DOHH2 (cell line): ENCODE data around the gene CRX.
"Not testable (repeated sequence)": the region's sequence is repeated elsewhere in the genome, so short reads cannot be mapped to it uniquely, and the experiment has no call there.

ENCODE experiments used
- EZH2phosphoT487 ChIP-seq: fragments of 200-600 bp; sonication (generic); IDR thresholded peaks from 2 replicates; pipeline ENCODE4 v1.6.1; 2017; ENCODE audit warnings: borderline replicate concordance, mild to moderate bottlenecking, antibody characterized with exemption, low read length, moderate library complexity, mixed read lengths
- TF ChIP-seq, protein P1 (sequence below): fragments of 200-600 bp; sonication (generic); IDR thresholded peaks from one replicate; pipeline ENCODE4 v1.5.1; 2014; ENCODE audit warnings: antibody characterized with exemption, mild to moderate bottlenecking, low read depth, low read length; ENCODE audit not compliant: poor library complexity, severe bottlenecking

DNA sequence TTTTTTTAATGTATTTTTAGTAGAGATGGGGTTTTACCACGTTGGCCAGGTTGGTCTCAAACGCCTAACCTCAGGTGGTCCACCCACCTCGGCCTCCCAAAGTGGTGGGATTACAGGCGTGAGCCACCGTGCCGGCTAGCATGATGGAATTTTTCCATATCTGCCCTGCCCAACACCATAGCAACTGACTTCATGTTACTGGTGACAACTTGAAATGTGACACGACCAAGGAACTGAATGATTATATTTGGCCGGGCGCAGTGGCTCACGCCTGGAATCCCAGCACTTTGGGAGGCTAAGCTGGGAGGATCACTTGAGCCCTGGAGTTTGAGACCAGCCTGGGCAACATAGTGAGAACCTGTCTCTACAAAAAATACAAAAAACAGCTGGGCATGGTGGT, 34.4 kb upstream of the CRX start:
- TF ChIP-seq, protein P1, sequence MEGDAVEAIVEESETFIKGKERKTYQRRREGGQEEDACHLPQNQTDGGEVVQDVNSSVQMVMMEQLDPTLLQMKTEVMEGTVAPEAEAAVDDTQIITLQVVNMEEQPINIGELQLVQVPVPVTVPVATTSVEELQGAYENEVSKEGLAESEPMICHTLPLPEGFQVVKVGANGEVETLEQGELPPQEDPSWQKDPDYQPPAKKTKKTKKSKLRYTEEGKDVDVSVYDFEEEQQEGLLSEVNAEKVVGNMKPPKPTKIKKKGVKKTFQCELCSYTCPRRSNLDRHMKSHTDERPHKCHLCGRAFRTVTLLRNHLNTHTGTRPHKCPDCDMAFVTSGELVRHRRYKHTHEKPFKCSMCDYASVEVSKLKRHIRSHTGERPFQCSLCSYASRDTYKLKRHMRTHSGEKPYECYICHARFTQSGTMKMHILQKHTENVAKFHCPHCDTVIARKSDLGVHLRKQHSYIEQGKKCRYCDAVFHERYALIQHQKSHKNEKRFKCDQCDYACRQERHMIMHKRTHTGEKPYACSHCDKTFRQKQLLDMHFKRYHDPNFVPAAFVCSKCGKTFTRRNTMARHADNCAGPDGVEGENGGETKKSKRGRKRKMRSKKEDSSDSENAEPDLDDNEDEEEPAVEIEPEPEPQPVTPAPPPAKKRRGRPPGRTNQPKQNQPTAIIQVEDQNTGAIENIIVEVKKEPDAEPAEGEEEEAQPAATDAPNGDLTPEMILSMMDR: not testable (repeated sequence)
- not testable (repeated sequence) for TF ChIP-seq EZH2phosphoT487
